ENCODE measurements around the gene RNF130.
"Not testable (repeated sequence)": the region's sequence is repeated elsewhere in the genome, so short reads cannot be mapped to it uniquely, and the experiment has no call there.

The RNF130 gene

GRCh38 chr5:180013678-180014077, 57.9 kb downstream of the RNF130 start:
- FAIRE-seq: no peak

- no peak for FAIRE-seq
These were observed 59.2 kb downstream of the RNF130 start for GRCh38 chr5:180012316-180012715.

- no peak for FAIRE-seq
These were observed 60.9 kb downstream of the RNF130 start for GRCh38 chr5:180010636-180011035.

GRCh38 chr5:180009581-180009980, 62.0 kb downstream of the RNF130 start:
- no peak for FAIRE-seq

GRCh38 chr5:180008433-180008832, 63.1 kb downstream of the RNF130 start:
- no peak for FAIRE-seq

GRCh38 chr5:180007582-180007981, 64.0 kb downstream of the RNF130 start:
- FAIRE-seq: no peak

- no peak for FAIRE-seq
These were observed 65.4 kb downstream of the RNF130 start for GRCh38 chr5:180006141-180006540.

GRCh38 chr5:180003127-180003526, 68.4 kb downstream of the RNF130 start:
- no peak for FAIRE-seq

- FAIRE-seq: no peak
These were observed 69.8 kb downstream of the RNF130 start for GRCh38 chr5:180001742-180002141.

GRCh38 chr5:180001136-180001535, 70.4 kb downstream of the RNF130 start:
- no peak for FAIRE-seq

- no peak for FAIRE-seq
These were observed 73.1 kb downstream of the RNF130 start for GRCh38 chr5:179998485-179998884.

- no peak for FAIRE-seq
These were observed 76.8 kb downstream of the RNF130 start for GRCh38 chr5:179994583-179995323.

- not testable (repeated sequence) for FAIRE-seq
These were observed 78.7 kb downstream of the RNF130 start for GRCh38 chr5:179992855-179993254.

- no peak for FAIRE-seq
These were observed 80.5 kb downstream of the RNF130 start for GRCh38 chr5:179991106-179991505.

GRCh38 chr5:179990525-179990924, 81.0 kb downstream of the RNF130 start:
- not testable (repeated sequence) for FAIRE-seq

GRCh38 chr5:179986328-179986727, 85.2 kb downstream of the RNF130 start:
- FAIRE-seq: no peak

- no peak for FAIRE-seq
These were observed 89.9 kb downstream of the RNF130 start for GRCh38 chr5:179981636-179982035.

- FAIRE-seq: no peak
These were observed 90.8 kb downstream of the RNF130 start for GRCh38 chr5:179980767-179981166.

GRCh38 chr5:179978792-179979191, 92.8 kb downstream of the RNF130 start:
- FAIRE-seq: no peak

GRCh38 chr5:179975713-179976134, 95.8 kb downstream of the RNF130 start:
- FAIRE-seq: no peak

- no peak for FAIRE-seq
These were observed 96.4 kb downstream of the RNF130 start for GRCh38 chr5:179974946-179975712.

- no peak for FAIRE-seq
These were observed 97.2 kb downstream of the RNF130 start for GRCh38 chr5:179974246-179974945.

GRCh38 chr5:179973391-179973790, 98.2 kb downstream of the RNF130 start:
- no peak for FAIRE-seq

- FAIRE-seq: no peak
These were observed 102.4 kb downstream of the RNF130 start for GRCh38 chr5:179969110-179969509.

All from colon (tissue), 2 donors.